HCT116 (cell line): ENCODE measurements around the gene PDE6B. TPM values are rescaled to one million over a fixed set of nuclear protein-coding genes. Genes with fewer than 3 reads are reported as not detected.

ENCODE experiments used
- ATAC-seq: fragments of 200-7000 bp; cut with Tn5 transposase; 2 replicates; pipeline ENCODE4 v1.9.1; 2020; ENCODE audit warnings: mild to moderate bottlenecking, moderate library complexity
- BruUV-seq: library from RNA; stranded (reverse); fragments of 400-500 nt; replicated peaks from 2 replicates; lab custom pipeline; 2021; lab: Mats Ljungman, UMichigan
- CTCF ChIA-PET: fragments of 300-600 bp; sonication (Branson Sonifier 250); formaldehyde crosslinking; loops from one replicate; lab custom pipeline; 2021; ENCODE audit warnings: antibody characterized with exemption; lab: Charles Lee
- POLR2A ChIA-PET: fragments of 300-600, 350-600 bp; sonication (Branson Sonifier 250); formaldehyde crosslinking; loops from one replicate; lab custom pipeline; 2021; ENCODE audit warnings: antibody characterized with exemption; lab: Charles Lee
- RAD21 ChIA-PET, 2 experiments: fragments of 300-600 bp; sonication (Branson Sonifier 250); formaldehyde crosslinking; loops; one replicate each; lab custom pipeline; 2023; ENCODE audit warnings: low total read pairs in 2 of 2; ENCODE audit not compliant: uncharacterized antibody in 2 of 2, unreplicated experiment in 2 of 2, low non-redundant PET in 1 of 2; lab: Charles Lee
- DNase-seq: peaks from one replicate; pipeline ENCODE4 v3.0.0-alpha.2; 2010; ENCODE audit warnings: low read depth, low spot score
- H2AFZ ChIP-seq: fragments of 200-600 bp; shearing (Covaris generic), sonication (generic); 2 replicates; pipeline ENCODE4 v1.6.1; 2017; ENCODE audit warnings: low read depth, mixed run types, mixed read lengths, antibody characterized with exemption, low read length; ENCODE audit not compliant: poor library complexity, severe bottlenecking
- H3K27ac ChIP-seq: 2 replicates; pipeline ENCODE4 v1.5.1; 2012; ENCODE audit warnings: low read depth, low read length
- H3K27me3 ChIP-seq: fragments of 200-600 bp; sonication (generic); 2 replicates; pipeline ENCODE4 v1.6.1; 2016; ENCODE audit warnings: mixed run types, low read length, mixed read lengths; ENCODE audit not compliant: insufficient read depth
- H3K36me3 ChIP-seq, 2 experiments: fragments of 200-500 bp in 1 of 2; fragments of 200-600 bp in 1 of 2; sonication (Bioruptor generic) in 1 of 2; sonication (generic) in 1 of 2; 2 replicates each; pipeline versions ENCODE4 v1.5.1 to v1.6.1; 2014 to 2016; ENCODE audit warnings: low read length in 2 of 2, inconsistent platforms in 1 of 2, mixed read lengths in 1 of 2, mixed run types in 1 of 2; ENCODE audit not compliant: insufficient read depth in 2 of 2, control insufficient read depth in 1 of 2
- H3K4me1 ChIP-seq, 2 experiments: fragments of 200-600 bp in 1 of 2; sonication (generic) in 1 of 2; 2 replicates each; pipeline versions ENCODE4 v1.5.1 to v1.6.1; 2012 to 2017; ENCODE audit warnings: low read length in 2 of 2, inconsistent platforms in 1 of 2, mild to moderate bottlenecking in 1 of 2, mixed read lengths in 1 of 2, mixed run types in 1 of 2, moderate library complexity in 1 of 2; ENCODE audit not compliant: insufficient read depth in 2 of 2, control insufficient read depth in 1 of 2
- H3K4me2 ChIP-seq: fragments of 200-600 bp; sonication (generic); 2 replicates; pipeline ENCODE4 v1.6.1; 2017; ENCODE audit warnings: mixed run types, low read length, mixed read lengths
- H3K4me3 ChIP-seq, 2 experiments: fragments of 200-600 bp in 1 of 2; sonication (generic) in 1 of 2; replicated peaks in 1 of 2; 2 replicates each; pipeline ENCODE4 v1.5.1; 2011 to 2016; ENCODE audit warnings: low read length in 2 of 2, control low read depth in 1 of 2, low read depth in 1 of 2, mild to moderate bottlenecking in 1 of 2, mixed read lengths in 1 of 2, mixed run types in 1 of 2
- H3K79me2 ChIP-seq: fragments of 200-600 bp; sonication (generic); 2 replicates; pipeline ENCODE4 v1.6.1; 2017; ENCODE audit warnings: mild to moderate bottlenecking, mixed run types, low read length, moderate library complexity, mixed read lengths; ENCODE audit not compliant: insufficient read depth
- H3K9ac ChIP-seq: fragments of 200-600 bp; sonication (generic); 2 replicates; pipeline ENCODE4 v1.6.1; 2016; ENCODE audit warnings: low read length, mixed read lengths
- H3K9me2 ChIP-seq: fragments of 200-600 bp; sonication (generic), shearing (Covaris generic); 2 replicates; pipeline ENCODE4 v1.6.1; 2017; ENCODE audit warnings: mixed run types, mild to moderate bottlenecking, moderate library complexity; ENCODE audit not compliant: insufficient read depth
- H3K9me3 ChIP-seq, 2 experiments: fragments of 200-500 bp in 1 of 2; fragments of 200-600 bp in 1 of 2; sonication (Bioruptor generic) in 1 of 2; sonication (generic) in 1 of 2; 2 replicates each; pipeline ENCODE4 v1.6.1; 2014 to 2017; ENCODE audit warnings: low read length in 2 of 2, mixed read lengths in 2 of 2, inconsistent platforms in 1 of 2, low read depth in 1 of 2, mild to moderate bottlenecking in 1 of 2, mixed run types in 1 of 2, moderate library complexity in 1 of 2; ENCODE audit not compliant: control insufficient read depth in 1 of 2, insufficient read depth in 1 of 2
- H4K20me1 ChIP-seq: fragments of 200-600 bp; sonication (generic), shearing (Covaris generic); 2 replicates; pipeline ENCODE4 v1.6.1; 2017; ENCODE audit warnings: mixed run types, mild to moderate bottlenecking, moderate library complexity; ENCODE audit not compliant: insufficient read depth
- ELF1 ChIP-seq: IDR thresholded peaks from 2 replicates; pipeline ENCODE4 v1.6.1; 2012; ENCODE audit warnings: low read depth, borderline replicate concordance
- FOSL1 ChIP-seq: IDR thresholded peaks from 2 replicates; pipeline ENCODE4 v1.6.1; 2012; ENCODE audit warnings: low read depth
- POLR2AphosphoS5 ChIP-seq: IDR thresholded peaks from 2 replicates; pipeline ENCODE4 v1.6.1; 2011; ENCODE audit warnings: mild to moderate bottlenecking, low read depth, low read length, moderate library complexity
- intact Hi-C: fragments of 100-400 bp; cut with micrococcal nuclease; formaldehyde crosslinking; loops from 2 replicates; pipeline ENCODE4 v1.10.0; 2022
- total RNA-seq: library from RNA; stranded (reverse); gene quantifications from one replicate; pipeline ENCODE4 v1.2.1, GENCODE V29; 2021; ENCODE audit not compliant: unreplicated experiment
- TF ChIP-seq, protein P1 (sequence below): IDR thresholded peaks from 2 replicates; pipeline ENCODE4 v1.6.1; 2012; ENCODE audit warnings: low read depth
- TF ChIP-seq, protein P2 (sequence below): IDR thresholded peaks from 2 replicates; pipeline ENCODE4 v1.6.1; 2012

PDE6B gene
- total RNA-seq, 1 experiment from 2014 or later: not detected

DNA sequence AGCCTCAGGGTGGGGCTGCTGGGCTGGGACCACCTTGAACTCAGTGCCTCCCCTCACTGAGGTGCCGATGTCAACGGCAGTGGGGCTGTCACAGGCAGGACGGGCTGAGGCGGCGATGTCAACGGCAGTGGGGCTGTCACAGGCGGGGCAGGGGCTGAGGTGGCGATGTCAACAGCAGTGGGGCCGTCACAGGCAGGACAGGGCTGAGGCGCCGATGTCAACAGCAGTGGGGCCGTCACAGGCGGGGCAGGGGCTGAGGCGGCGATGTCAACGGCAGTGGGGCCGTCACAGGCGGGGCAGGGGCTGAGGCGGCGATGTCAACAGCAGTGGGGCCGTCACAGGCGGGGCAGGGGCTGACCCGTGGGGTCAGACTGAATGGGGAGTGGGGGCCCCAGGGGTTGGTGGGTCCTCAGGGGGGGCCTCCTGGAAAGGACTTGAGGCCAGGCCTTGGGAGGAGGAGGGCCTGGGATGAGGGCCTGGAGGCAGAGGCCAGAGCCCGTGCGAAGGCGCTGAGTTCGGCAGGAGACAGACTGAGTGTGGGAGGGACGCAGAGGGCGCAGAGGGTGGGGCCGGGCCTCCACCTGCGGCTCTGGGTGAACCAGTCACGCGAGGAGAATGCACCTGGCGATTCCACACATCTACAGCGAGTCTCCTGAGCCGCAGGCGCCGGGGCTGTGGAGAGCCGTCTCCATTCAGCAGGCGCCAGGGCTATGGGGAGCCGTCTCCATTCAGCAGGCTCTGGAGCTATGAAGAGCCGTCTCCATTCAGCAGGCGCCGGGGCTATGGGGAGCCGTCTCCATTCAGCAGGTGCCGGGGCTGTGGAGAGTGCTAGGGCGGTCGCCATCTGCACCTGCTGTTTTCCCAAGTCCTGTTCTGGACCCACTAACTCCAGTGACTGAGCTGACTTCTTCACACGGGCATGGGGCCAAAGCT, 25.8 kb downstream of the PDE6B start (continued):
- TF ChIP-seq, protein P1, sequence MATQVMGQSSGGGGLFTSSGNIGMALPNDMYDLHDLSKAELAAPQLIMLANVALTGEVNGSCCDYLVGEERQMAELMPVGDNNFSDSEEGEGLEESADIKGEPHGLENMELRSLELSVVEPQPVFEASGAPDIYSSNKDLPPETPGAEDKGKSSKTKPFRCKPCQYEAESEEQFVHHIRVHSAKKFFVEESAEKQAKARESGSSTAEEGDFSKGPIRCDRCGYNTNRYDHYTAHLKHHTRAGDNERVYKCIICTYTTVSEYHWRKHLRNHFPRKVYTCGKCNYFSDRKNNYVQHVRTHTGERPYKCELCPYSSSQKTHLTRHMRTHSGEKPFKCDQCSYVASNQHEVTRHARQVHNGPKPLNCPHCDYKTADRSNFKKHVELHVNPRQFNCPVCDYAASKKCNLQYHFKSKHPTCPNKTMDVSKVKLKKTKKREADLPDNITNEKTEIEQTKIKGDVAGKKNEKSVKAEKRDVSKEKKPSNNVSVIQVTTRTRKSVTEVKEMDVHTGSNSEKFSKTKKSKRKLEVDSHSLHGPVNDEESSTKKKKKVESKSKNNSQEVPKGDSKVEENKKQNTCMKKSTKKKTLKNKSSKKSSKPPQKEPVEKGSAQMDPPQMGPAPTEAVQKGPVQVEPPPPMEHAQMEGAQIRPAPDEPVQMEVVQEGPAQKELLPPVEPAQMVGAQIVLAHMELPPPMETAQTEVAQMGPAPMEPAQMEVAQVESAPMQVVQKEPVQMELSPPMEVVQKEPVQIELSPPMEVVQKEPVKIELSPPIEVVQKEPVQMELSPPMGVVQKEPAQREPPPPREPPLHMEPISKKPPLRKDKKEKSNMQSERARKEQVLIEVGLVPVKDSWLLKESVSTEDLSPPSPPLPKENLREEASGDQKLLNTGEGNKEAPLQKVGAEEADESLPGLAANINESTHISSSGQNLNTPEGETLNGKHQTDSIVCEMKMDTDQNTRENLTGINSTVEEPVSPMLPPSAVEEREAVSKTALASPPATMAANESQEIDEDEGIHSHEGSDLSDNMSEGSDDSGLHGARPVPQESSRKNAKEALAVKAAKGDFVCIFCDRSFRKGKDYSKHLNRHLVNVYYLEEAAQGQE: no peak
- TF ChIP-seq FOSL1 (no peak), POLR2AphosphoS5 (no peak)
- TF ChIP-seq, protein P2, sequence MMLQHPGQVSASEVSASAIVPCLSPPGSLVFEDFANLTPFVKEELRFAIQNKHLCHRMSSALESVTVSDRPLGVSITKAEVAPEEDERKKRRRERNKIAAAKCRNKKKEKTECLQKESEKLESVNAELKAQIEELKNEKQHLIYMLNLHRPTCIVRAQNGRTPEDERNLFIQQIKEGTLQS: no peak
- TF ChIP-seq, all 23 proteins: peak for 0

DNA sequence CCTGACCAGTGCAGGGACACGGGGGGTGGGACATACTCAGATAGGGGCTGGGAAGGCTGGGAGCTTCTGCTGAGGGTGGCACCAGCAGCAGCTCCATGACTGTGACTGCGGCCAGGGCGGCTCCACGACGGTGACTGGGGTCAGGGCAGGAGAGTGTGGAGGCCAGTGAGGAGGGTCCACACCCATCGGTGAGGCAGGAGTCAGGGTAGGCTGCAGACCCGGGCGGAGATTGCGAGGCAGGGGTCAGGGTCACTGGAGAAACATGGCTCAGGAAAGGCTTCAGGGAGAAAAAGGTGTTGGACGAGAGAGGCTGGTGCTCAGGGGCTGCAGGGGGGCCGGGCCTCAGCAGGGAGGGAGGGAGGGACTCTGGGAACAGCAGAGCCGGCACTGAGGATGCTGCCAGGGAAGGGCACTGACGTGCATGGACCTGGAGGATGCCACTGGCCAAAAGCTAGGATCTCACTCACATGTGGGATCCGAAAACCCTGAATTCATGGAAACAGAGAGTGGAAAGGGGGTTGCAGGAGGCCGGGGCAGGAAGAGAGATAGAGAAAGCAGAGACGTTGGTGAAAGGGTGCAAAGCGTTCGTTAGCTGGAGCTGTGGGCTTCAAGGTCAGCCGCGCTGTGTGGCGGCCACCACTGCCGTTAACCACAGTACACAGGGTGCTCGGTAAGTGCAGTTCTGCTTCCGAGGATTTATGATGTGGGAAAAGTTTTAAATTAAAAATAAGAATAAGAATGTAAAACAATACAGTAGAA, 26.7 kb downstream of the PDE6B start:
- DNase-seq (no peak), ATAC-seq (no peak)
- Histone ChIP-seq H3K9me3 (no peaks in the 10 kb centered on the region), H3K27ac (no peak overlapping the region), H3K79me2 (no peaks in the 10 kb centered on the region), H4K20me1 (no peaks in the 10 kb centered on the region), H3K4me2 (no peak overlapping the region), H3K9me2 (no peaks in the 10 kb centered on the region), H3K4me1 (no peaks in the 10 kb centered on the region), H3K4me3 (no peak overlapping the region), H2AFZ (no peak overlapping the region), H3K27me3 (no peaks in the 10 kb centered on the region), H3K36me3 (no peaks in the 10 kb centered on the region), H3K9ac (no peak overlapping the region)
- ChIA-PET CTCF (no interaction called here), POLR2A (no interaction called here), RAD21 (no interaction called here)
- intact Hi-C loops: no loop called here
- BruUV-seq: no TSS peak
- no peak for TF ChIP-seq ELF1
